Measurements from ENCODE around the gene PRICKLE2.

Gene PRICKLE2

GRCh38 chr3:64188810-64189560, 36.3 kb downstream of the PRICKLE2 start:
- DNase-seq (ENCODE audit: low read depth): no peak

- DNase-seq (ENCODE audit: low read depth): no peak
Measured at GRCh38 chr3:64187065-64187959, 38.0 kb downstream of the PRICKLE2 start.

DNA sequence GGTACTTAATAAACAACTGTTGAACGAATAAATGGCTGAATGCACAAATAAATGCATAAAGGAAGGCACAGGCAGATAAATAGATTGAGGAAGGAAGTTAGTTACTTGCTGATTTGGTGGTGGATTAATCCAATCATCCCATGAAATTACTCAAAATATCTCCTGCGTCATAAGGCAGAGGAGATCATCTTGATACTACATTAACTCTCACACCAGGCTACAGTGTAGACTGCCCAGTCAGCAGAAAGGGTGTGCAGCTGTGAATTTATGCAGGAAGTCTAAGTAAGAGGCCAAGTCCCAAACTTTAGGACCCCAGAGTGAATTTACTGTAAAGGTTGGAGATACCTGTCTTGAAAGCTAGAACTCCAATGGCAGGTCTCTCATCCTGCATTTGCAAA, 38.6 kb downstream of the PRICKLE2 start:
- no peak for DNase-seq (ENCODE audit: low read depth)

DNA sequence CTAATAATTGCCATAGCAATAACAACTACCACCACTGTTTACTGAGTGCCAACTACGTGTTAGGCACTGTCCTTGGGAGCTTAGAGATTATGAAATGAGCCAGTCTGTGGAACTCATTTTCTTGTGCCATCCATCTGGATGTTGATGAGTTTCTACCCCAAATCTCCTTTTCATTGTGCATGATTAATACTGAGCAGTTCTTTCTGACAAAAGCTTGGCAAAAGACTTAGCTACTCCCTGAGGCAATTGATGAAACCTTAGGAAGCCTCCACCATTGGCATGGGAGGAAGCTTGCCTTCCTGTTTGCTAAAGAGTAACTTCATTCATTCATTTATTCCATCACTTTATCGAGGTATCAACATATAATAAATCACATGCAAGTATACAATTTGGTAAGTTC, 39.8 kb downstream of the PRICKLE2 start:
- DNase-seq (ENCODE audit: low read depth): no peak

DNA sequence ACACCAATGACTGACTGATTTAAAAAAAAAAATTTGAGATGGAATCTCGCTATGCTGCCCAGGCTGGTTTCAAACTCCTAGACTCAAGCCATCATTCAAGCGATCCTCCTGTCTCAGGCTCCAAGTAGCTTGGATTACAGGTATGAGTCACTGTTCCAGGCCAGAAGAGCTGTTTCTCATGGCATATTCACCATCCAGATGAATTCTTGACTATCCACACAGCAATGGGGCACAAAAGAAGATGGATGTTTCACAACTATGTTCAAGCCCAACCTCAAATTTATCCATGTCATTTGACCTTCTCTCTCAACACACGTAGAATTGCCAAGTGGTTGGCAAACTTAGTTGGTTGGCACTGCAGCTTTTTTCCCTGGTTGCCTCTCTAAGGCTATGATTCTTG, 40.6 kb downstream of the PRICKLE2 start:
- no peak for DNase-seq (ENCODE audit: low read depth)

GRCh38 chr3:64179860-64180259, 45.4 kb downstream of the PRICKLE2 start:
- no peak for DNase-seq (ENCODE audit: low read depth)

DNA sequence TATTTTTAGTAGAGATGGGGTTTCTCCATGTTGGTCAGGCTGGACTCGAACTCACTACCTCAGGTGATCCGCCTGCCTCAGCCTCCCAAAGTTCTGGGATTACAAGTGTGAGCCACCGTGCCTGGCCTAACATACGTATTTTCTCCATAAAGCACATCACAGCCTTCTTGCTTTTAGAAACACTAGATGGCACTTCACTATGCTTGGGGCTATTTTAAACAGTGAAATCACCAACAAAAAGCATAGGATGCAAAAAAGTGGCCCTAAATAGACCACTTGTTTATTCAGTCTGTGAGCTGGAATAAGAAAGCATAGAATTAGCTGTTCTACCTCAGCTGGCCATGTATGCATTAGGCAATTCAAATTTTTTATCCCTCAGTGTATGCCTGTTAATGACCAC, 46.0 kb downstream of the PRICKLE2 start:
- DNase-seq (ENCODE audit: low read depth): no peak

DNA sequence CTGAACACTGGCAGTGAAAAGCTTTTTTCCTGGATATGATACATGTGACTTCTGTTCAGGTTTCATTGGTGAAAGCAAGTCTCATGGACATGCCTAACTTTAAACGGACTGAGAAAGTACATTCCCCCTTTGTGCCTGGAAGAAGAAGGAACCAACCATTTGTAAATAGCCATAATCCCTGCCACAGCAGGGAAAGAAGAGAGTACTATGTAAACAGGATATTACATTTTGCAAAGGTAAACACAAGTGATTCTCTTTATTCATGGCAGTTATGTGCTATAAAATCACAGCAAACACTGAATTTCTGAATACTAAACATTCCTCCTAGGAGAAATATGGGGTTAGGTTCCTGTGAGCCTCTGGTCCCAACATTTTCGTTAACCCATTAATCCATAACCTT, 46.8 kb downstream of the PRICKLE2 start:
- no peak for DNase-seq (ENCODE audit: low read depth)

- DNase-seq (ENCODE audit: low read depth): no peak
Measured at GRCh38 chr3:64176461-64176996, 48.7 kb downstream of the PRICKLE2 start.

DNA sequence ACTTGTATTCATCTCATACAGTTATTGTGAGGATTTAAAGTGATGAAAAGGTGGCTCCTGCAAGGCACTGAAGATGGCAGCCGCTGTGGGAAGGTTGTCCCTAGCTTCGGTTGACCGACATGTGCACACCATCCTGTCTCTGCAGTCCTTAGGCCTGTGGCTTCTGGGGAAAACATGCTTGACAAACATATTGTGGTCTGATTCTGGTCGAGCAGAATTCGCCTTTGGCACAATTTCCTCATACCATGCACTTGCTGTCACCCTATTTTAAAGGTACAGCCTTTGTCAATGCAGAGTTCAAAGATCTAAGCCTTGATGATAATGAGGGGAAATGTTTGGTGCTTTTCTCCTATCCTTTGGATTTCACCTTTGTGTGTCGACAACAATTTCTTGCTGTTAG, 50.9 kb downstream of the PRICKLE2 start:
- DNase-seq (ENCODE audit: low read depth): no peak

DNA sequence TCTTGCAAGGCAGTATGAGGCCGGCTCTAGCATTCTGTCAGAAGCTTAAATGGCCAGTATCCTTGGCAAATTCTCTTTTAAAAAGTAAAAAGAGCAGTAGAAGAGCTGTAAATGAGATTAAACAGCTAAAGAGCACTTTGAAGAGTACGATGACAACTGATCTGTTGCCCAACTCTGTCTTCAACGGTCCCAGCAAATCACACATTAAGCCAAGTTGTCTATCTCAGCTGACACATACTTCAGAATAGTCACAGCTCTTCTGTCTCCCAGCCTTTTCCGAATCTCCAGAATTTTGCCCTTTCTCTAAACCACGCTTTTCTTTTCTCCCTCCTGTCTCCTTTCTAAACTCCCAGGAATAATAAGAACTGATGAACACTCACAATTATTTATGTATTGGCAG, 51.7 kb downstream of the PRICKLE2 start:
- no peak for DNase-seq (ENCODE audit: low read depth)

GRCh38 chr3:64170270-64170669, 55.0 kb downstream of the PRICKLE2 start:
- no peak for DNase-seq (ENCODE audit: low read depth)

- no peak for DNase-seq (ENCODE audit: low read depth)
Measured at GRCh38 chr3:64167868-64168267, 57.4 kb downstream of the PRICKLE2 start.

DNA sequence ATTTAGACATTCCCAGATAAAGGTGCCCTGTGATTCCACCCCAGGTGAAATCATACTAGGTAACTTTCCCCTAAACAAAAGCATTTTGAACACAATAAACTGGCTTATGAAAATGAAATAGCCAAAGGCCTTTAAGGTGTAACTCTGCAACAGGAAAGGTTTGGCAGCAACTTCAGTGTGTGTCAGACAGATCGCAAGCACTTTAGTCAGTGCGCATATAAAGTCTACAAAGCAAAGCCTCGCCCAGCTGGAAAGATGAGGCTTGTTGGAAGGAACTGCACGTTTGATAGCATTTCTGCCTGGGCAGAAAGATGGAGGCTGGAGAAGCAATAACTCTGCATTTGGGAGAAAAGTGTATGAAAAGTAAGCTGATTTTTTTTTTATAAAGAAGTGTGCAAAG, 57.9 kb downstream of the PRICKLE2 start:
- no peak for DNase-seq (ENCODE audit: low read depth)

DNA sequence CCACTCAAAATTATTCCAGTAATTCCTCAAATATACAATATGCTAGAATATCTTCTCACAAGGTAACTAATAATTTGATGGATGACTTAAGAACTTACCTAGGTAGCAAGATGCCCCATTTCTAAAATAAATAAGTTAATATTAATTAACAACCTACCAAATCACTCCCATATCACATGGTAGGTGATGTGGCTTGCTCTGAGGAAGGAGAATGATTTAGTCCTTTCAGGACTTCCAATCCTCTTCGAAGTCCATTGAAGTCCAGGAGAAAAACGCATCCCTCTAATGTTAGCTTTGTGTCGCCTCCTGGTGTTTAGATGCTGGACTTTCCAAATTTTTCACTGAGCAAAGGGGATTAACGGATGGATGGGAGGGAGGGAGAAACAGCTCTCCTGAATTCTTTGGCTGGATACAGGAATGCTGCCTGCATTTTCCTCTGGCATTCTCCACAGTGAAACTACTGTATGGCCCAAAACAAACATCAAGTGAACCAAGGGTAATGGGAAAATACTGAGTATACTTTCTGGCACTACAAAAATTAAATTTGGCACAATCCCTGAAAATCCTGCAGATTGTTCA, 58.6 kb downstream of the PRICKLE2 start:
- no peak for DNase-seq (ENCODE audit: low read depth)

DNA sequence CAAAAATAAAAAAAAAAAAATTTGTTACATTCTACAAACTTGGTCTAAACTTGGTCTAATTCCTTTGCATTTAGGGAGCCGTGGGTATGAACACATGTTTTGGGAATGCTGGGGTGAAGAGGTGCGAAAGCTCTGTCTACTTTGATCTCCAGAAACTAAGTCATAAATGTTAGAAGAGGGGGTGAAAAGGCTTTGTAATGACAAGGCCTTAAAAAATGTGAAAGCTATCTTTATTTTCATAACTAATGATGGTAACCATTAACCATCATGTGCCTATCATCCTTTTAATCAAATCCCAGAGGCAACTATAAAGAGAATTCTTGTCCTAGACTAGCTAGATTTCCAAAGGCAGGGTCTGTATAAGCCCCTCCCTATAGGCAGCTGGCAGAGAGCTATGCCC, 60.9 kb downstream of the PRICKLE2 start:
- no peak for DNase-seq (ENCODE audit: low read depth)

- DNase-seq (ENCODE audit: low read depth): no peak
Measured at GRCh38 chr3:64163755-64164148, 61.5 kb downstream of the PRICKLE2 start.

GRCh38 chr3:64163019-64163754, 62.1 kb downstream of the PRICKLE2 start:
- DNase-seq (ENCODE audit: low read depth): no peak

DNA sequence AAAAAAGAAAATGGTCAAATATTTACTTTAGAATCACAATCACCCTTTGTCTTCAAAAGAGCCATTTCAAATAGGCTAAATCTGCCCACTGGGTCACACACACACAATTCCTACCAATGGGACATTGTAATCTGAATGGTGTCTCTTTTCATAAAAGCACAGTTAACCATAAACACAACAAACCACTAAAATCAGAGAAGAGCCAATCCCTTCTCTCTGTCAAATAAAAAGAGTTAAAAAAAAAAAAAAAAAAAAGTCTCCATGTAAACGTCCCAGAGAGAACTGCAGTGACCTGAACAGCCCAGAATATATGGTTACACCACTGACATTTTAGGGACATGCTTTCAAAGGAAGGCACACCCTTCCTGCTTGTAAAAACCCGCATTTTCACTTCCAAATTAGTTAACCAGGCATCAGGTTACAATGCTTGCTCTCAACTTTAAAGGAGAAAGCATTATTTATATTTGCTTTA, 63.7 kb downstream of the PRICKLE2 start:
- no peak for DNase-seq (ENCODE audit: low read depth)

DNA sequence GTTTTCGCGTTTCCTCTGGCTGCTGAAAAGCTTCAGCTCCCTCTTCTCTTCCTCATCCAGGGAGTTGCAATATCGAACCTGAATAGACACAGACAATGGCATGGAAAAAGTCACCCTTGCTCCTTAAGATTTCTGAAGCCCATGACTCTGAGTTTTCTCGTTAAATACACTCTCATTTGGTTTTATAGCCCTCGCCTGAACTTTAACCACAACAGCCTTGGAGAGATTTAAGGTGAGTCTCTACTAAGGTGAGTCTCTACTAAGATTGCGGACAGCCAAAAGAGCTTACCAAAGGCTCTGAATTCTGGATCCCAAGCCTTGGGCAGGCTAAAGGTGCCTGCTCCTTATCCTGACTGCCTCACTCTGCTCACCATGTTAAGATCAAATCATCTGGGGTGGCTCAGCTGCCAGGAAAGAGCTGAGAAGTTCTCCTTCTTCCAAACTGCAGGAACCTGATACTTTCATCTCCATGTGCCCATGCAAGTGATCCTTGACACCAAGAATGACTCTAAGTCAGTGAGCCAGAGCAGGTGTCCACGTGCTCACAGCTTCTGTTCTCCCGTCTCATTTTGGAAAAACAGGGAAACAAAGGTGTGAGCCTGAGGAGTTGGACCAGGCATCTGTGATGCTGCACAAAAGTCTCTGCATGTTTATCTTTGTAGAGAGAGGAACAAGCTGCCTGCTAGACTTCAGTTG, 65.1 kb downstream of the PRICKLE2 start:
- no peak for DNase-seq (ENCODE audit: low read depth)

GRCh38 chr3:64158334-64158733, 66.9 kb downstream of the PRICKLE2 start:
- DNase-seq (ENCODE audit: low read depth): no peak
